Upper lobe of left lung (tissue), 4 donors: Measurements from ENCODE around the gene LEPROT.

ENCODE experiments used
- POLR2AphosphoS5 ChIP-seq, 2 donors: sonication (generic); formaldehyde crosslinking; IDR thresholded peaks; one replicate each; pipeline ENCODE4 v1.5.1; 2017; ENCODE audit warnings: antibody characterized with exemption in 2 of 2
- TF ChIP-seq, protein P1 (sequence below), 6 experiments: fragments of 450-650 bp in 4 of 6; fragments of 200-600 bp in 2 of 6; sonication (generic) in 2 of 6; IDR thresholded peaks; one replicate each; pipeline ENCODE4 v1.5.1; 2016 to 2019; ENCODE audit warnings: antibody characterized with exemption in 6 of 6

DNA sequence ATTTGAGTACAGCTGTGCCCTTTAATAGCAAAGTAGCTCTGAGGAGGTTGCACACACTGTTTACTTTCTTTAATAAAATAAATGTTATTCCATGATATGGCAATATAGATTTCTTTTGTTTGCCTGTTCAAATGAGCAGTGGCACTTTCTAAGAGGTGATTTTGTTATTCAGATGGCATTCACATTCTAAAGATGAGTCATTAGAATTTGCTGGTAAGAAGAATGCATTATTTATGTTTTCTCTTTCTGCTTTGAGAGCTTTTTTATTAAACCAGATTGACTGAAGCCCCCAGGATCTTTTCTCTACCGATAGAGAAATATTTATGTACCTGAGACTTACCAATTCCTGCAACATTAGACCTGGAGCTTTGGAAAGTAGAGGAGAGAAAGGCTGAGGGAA lies 11.2 kb upstream of the LEPROT start:
- TF ChIP-seq, protein P1, sequence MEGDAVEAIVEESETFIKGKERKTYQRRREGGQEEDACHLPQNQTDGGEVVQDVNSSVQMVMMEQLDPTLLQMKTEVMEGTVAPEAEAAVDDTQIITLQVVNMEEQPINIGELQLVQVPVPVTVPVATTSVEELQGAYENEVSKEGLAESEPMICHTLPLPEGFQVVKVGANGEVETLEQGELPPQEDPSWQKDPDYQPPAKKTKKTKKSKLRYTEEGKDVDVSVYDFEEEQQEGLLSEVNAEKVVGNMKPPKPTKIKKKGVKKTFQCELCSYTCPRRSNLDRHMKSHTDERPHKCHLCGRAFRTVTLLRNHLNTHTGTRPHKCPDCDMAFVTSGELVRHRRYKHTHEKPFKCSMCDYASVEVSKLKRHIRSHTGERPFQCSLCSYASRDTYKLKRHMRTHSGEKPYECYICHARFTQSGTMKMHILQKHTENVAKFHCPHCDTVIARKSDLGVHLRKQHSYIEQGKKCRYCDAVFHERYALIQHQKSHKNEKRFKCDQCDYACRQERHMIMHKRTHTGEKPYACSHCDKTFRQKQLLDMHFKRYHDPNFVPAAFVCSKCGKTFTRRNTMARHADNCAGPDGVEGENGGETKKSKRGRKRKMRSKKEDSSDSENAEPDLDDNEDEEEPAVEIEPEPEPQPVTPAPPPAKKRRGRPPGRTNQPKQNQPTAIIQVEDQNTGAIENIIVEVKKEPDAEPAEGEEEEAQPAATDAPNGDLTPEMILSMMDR (IDR thresholded peaks at IDR 0.05) = no peak
- TF ChIP-seq POLR2AphosphoS5 (IDR thresholded peaks at IDR 0.05) = no peak
